HG02884 (cell line): ENCODE results near the gene C10orf95.
A peak's percentile ranks its signal among the peaks of the same experiment; 100 is the strongest.

Experiments
- ATAC-seq: cut with Tn5 transposase; IDR thresholded peaks from one replicate; pipeline ENCODE4 v1.9.1; 2021; ENCODE audit warnings: mild to moderate bottlenecking, moderate library complexity; ENCODE audit not compliant: unreplicated experiment

Gene C10orf95

GRCh38 chr10:102435529-102436233, 15.7 kb downstream of the C10orf95 start:
- no peak for ATAC-seq

GRCh38 chr10:102435133-102435497, 16.2 kb downstream of the C10orf95 start:
- no peak for ATAC-seq

GRCh38 chr10:102434394-102435132, 16.8 kb downstream of the C10orf95 start:
- ATAC-seq: no peak

DNA sequence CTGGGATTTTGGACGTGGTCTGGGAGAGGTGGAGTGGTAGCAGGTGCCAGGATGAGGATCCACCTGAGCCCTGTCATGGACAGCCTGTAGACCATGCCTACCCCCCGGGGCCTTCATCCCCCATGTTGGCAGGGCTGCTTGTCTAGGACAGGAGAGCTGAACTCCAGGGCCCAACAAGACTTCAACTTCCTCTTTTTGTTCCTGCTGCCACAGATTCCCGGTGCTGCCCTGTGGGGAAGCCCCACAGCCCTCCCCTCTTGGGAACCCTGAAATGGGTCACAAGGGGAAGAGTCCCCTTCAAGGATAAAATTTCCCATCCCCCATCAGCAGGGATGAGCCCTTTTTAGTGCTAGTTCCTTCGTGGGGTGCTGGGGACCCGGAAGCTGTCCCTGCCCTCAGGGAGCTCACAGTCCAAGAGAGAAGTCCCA, 17.7 kb downstream of the C10orf95 start:
- no peak for ATAC-seq

DNA sequence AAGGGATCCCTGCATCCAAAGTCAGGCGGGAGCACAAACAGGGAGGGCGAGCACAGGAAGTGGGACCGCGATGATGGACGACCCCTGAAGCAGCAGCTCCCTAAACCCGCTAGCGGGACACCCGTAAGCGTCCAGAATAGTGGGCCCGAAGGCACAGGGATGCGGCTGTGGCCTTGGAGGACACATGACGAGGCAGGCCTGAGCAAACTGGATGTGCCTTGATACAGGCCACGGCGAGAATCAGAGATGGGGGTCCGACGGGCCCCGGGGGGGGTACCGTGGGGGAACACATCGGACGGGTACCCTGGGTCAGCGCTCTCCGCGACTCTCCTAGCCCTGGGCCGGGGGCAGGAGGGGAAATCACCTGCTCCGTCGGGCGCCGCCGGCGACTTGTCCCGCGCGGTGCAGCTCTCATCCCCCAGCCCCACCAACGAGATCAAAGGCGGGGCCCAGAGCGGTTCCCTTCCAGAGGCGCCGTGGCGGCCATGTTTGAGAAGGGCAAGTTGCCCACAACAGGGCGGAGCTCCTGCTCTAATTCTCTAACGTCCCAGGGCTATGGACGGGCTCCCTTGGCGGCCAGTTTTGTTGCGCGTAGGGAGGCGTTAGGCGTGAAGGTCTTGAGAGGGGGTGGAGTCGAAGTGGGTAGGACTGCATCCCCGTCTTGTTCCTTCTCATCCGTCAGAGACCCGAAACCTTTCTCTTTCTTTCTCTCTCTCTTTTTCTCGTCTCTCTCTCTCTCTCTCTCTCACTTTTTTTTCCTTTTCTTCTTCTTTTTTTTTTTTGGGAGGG, 19.0 kb downstream of the C10orf95 start, which contains the start of gene CUEDC2:
Gene CUEDC2 (minus strand): TSS at position 413 of the 789 bp plus-strand sequence. CDS start 7,386 bp downstream, outside the sequence.
- ATAC-seq: peak; percentile 79

DNA sequence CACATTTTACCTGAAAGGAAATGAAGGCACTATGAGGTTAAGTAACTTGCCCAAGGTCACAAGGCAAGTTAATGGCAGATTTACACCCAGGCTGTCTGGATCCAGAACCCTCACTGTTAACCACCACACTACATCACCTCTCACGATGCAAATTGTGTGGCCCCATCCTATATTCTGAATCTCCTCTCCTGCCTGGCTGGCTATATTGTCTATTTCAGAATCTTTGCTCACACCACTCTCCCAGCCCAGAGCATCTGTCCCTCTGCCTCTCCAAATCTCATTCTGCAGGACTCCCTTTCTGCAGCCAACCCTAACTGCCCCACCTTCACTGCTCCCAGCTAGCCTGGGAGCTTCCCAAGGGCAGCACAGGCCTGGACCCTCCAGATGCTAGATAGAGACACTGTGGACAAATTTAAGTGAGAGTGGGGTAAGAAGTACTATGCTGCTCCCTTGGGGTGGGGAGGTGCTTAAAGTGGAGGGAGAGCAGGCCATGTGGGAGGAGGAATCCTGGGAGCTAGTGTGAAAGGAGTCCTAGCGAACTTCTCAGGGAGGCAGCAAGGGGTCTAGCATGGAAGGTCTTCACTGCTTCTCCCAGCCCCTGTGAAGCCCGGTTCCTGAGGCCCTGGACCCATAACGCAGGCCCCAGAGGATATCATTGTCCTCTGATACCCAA, 19.8 kb downstream of the C10orf95 start:
- ATAC-seq: no peak

- no peak for ATAC-seq
These were observed 21.9 kb downstream of the C10orf95 start for GRCh38 chr10:102429468-102429867.

GRCh38 chr10:102426803-102427287, 24.5 kb downstream of the C10orf95 start:
- no peak for ATAC-seq

GRCh38 chr10:102425444-102425843, 25.9 kb downstream of the C10orf95 start:
- ATAC-seq: no peak

DNA sequence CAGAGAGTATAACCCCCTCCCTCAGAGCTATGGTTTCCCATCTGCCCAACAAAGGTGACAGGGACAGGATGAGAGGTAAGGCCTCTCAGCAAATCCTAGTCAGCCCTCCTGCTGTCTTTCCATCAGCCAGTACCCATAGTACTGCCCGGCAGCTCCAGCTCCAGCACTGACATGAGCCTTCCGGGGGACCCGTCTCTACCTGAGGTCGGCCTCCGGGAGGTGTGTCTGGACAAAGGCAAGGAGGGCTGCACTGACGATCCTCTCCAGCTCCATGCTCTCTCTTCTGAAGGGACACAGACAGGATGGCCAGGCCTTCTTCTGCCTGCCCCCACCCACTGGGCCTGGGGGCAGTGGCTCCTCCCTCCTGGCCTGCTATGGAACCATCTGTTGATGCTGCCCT, 26.4 kb downstream of the C10orf95 start:
- ATAC-seq: no peak

GRCh38 chr10:102424145-102424544, 27.2 kb downstream of the C10orf95 start:
- no peak for ATAC-seq

- ATAC-seq: no peak
These were observed 27.9 kb downstream of the C10orf95 start for GRCh38 chr10:102423372-102423968.

- no peak for ATAC-seq
These were observed 28.7 kb downstream of the C10orf95 start for GRCh38 chr10:102422545-102423129.

DNA sequence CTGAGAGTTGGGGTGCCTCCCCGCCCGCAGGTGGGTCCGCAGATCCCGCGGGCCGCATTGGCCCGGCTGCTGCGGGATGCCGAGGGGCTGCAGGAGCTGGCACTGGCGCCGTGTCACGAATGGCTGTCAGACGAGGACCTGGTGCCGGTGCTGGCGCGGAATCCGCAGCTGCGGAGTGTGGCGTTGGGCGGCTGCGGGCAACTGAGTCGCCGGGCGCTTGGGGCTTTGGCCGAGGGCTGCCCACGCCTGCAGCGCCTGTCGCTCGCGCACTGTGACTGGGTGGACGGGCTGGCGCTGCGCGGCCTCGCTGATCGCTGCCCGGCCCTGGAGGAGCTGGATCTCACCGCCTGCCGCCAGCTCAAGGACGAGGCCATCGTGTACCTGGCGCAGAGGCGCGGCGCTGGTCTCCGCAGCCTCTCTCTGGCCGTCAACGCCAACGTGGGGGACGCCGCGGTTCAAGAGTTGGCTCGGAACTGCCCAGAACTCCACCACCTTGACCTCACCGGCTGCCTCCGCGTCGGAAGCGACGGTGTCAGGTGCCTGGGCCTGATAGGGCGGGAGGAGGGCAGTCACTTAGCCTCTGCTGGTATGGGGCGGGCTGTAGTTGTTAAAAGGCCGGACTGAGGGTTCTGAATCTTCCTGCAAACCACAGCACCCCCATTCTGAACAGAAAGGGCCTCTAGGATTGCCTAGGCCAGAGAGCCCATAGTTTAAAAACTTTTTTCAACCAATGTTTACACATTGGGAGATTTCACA, 29.4 kb downstream of the C10orf95 start:
- ATAC-seq: no peak

GRCh38 chr10:102421507-102421756, 29.9 kb downstream of the C10orf95 start:
- no peak for ATAC-seq

DNA sequence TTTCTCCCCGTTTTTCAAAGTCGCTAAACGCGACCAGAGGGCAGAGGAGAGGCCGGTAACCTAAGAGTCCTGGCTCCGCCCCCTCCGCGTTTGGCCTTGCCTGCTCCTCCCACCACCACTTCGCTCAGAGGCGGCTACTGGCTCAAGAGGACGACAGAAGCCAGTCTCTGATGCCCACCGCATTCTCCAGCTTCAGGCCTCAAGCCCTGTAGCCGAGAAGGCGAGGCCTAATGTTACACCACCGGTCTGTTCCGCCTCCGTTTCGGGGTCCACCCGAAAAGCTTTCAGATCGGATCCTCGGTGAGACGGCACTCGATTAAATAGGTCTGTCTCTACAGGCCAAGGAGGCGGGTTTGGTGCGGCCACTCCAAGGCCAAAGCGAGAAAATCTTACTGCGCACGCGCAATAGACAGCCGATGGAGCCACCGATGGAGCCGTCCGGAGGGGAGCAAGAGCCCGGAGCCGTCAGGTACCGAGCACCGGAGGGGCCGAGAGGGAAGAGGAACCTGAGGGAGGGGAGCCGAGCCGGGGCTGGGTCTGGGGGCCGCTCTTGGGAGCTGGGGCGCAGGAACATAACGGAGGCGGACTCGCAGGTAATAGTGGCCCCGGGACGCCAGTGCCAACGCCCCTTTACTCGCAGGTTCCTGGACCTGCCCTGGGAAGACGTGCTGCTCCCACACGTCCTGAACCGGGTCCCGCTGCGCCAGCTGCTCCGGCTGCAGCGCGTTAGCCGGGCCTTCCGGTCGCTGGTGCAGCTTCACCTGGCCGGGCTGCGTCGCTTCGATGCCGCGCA, 30.4 kb downstream of the C10orf95 start, which contains the start of gene FBXL15:
Gene FBXL15 (plus strand): TSS at position 123 of the 793 bp plus-strand sequence. CDS start 294 bp downstream, at position 417.
- ATAC-seq: peak; percentile 77

- ATAC-seq: no peak
These were observed 31.1 kb downstream of the C10orf95 start for GRCh38 chr10:102420181-102420713.
